GM21529 (cell line): ENCODE data around the gene ST6GAL1.
"Not testable (repeated sequence)": the region's sequence is repeated elsewhere in the genome, so short reads cannot be mapped to it uniquely, and the experiment has no call there.

Experiments
- ATAC-seq: cut with Tn5 transposase; IDR thresholded peaks from one replicate; pipeline ENCODE4 v1.9.1; 2021; ENCODE audit not compliant: unreplicated experiment

Gene ST6GAL1

DNA sequence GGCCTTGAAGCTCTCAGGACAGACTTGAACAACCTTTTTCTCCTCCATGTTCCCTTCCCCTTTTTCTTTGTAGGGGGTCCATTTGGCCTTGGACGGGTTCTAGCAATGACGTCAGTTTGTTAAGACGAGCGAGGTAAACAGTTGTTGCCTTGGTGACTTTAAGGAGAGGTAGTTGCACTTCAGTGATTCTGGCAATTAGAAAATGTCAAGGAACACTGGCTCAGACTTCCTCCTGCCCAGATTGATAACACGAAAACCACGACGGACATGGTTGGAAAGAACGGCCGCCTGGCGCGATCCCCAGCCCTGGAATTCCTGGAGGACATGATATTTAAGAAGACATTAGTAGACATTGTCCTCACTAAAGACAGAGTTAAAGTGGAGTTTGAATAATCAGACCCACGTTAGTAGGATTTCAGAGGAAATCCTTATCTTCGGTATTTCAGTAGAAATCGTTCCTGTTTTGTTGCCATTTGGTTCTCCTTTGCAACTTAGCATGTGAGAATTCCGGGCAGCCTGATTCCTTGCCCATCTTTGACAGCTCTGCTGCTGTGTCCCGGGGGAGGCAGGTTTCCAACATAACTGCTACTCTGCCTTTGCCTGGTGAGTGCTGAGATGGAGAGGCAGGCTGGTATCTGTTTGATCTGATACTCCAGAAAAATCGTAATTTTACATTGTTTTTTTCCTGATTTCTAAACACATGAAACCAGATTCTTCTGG is 87.3 kb downstream of the ST6GAL1 start:
- ATAC-seq: no peak

DNA sequence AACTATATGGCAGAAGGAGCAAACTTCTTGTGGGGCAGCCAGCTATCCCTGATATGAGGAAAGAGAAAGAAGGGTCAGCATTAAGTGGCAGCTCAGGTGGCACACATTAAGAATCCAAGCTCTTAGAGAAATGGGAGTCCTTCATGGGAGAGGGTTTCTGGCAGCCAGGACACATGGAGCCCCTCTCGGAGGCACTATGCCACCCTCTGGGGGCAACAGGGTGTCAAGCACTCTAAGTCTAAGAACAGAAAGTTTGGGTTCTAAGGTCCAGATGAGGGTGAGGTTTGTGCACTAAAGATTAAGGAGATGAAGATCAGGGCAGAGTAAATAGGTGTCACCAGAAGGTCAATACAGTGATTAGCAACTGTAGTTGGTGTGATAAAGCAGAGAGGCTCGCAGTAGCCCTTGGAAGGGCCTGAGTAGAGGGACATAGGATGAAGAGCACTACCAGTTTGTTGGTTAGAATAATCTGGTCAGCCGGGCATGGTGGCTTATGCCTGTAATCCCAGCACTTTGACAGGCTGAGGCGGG is 89.3 kb downstream of the ST6GAL1 start:
- ATAC-seq: no peak

DNA sequence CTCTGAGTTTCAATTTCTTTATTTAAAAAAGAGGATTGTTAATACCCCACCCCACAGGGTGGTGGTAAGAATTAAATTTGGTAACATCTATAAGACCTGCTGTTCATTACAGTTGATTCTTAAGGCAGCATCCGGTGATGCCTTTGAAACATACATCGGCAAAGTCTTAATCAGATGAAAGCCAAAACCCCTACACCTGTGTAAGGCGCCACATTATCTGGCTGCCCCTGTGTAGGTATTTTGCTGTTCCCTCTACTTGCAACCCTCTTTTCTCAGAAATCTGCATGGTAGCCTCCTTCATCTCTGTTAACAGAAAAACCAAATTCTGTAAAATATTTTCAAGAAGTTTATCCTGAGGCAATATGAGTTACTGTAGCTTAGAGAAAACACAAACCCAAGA is 90.0 kb downstream of the ST6GAL1 start:
- no peak for ATAC-seq

DNA sequence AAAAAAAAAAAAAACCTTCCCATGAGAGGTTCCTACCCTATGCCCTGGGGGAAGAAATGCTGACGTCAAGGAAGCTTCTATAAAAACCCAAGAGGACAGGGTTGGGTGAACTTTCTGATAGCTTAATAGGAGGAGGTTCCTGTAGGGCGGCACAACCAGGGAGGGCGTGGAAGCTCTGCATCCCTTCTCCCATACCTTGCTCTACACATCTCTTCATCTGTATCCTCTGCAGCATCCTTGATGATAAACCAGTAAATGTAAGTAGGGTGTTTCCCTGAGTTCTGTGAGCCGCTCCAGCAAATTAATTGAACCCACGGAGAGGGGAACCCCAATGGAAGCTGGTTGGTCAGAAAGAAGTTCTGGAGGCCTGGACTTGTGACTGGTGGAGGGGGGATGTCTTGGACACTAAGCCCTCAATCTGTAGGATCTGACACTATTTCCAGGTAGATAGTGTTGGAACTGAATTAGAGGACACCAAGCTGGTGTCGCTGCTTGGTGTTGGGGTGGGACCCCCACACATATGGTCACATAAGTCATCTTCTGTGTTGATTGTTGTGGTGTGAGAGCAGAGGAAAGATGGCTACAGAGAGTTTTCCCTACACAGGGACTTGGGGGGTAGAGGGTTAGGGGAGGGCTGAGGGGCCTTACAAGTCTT is 91.5 kb downstream of the ST6GAL1 start:
- peak; percentile 47 for ATAC-seq

DNA sequence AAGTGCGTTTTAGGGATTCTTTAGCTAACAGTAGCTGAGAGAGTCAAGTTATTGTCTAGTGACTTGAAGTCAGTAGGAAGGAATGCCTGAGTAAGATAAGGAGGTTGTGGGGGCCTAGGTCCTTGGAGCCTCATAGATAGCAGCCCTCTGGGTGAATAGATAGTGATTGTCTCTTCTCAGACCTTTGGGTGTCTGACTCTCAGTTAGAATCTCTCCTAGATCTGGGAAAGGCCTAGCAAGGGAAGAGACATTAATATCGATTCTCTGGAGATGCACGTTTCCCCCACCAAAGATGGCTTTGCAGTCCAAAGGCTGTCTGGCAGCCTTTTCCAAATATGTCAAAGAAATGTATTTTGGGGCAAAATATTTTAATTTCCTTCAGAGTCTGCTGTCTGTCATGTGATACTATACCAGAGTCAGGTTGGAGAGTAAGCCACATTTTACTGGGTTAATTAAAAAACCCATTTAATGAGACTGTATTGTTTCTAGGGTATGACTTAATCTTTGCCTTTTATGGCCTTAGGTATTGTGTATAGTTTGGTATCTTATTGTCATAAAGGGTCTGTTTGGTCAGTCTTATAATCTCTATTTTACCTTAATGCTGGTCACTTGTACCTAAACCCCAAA is 92.2 kb downstream of the ST6GAL1 start:
- no peak for ATAC-seq

DNA sequence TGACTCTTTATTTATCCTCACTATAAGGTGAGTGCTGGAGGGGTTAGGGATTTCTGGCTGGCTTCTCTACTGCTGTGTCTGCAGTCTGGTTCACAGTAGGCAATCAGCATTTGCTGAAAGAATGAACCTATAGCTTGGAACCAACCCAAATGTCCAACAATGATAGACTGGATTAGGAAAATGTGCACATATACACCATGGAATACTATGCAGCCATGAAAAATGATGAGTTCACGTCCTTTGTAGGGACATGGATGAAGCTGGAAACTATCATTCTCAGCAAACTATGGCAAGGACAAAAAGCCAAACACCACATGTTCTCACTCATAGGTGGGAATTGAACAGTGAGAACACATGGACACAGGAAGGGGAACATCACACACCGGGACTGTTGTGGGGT is 93.0 kb downstream of the ST6GAL1 start:
- ATAC-seq: not testable (repeated sequence)

DNA sequence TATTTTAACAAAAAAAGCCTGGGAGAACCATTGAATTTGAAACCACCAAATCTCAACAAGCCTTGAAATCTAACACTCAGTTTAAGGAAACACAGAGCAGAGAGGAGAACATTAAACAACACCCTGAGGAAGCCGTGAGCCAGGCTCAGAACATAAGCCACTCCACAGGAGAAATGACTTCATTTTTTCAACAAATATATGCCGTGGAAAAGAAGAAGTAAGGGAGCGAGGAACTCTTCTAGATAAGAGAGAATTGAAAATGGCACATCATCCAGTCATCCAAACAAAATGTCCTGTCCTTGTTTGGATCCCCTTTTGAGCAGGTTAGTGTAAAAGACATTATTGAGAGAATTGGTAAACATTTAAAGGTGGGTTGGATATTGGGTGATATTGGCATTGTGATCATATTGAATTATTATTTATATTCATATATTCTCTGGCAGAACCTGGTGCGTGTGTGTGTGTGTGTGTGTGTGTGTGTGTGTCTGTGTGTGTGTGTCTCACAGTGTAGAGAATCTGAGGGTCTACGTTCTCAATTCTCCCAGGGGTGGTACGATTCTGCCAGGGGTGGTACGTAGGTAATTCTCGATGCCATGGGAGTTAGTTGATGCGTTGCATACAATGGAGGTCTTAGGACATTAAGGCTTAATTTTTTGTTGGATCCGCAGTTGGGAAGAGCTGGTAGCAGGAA is 94.4 kb downstream of the ST6GAL1 start:
- ATAC-seq: no peak

DNA sequence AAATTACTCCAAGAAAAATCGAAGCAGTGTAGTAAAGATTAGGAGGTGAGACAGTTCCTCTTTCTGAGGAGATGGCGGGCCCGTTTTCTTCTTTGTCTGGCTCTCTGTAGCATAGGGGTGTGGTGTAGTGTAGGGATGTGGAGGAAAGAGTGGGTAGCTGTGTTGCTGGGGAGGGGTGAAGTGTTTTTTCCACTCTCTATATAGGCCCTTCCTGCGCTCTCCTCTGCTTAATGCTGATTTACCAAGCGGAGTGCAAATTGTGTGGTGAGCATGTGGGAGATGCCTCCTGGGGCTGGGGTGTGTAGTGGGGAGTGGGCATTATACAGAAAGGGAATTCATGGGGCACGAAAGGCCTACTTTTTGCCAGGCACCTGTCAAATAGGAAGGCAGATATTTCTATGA is 94.9 kb downstream of the ST6GAL1 start:
- ATAC-seq: peak; percentile 31

DNA sequence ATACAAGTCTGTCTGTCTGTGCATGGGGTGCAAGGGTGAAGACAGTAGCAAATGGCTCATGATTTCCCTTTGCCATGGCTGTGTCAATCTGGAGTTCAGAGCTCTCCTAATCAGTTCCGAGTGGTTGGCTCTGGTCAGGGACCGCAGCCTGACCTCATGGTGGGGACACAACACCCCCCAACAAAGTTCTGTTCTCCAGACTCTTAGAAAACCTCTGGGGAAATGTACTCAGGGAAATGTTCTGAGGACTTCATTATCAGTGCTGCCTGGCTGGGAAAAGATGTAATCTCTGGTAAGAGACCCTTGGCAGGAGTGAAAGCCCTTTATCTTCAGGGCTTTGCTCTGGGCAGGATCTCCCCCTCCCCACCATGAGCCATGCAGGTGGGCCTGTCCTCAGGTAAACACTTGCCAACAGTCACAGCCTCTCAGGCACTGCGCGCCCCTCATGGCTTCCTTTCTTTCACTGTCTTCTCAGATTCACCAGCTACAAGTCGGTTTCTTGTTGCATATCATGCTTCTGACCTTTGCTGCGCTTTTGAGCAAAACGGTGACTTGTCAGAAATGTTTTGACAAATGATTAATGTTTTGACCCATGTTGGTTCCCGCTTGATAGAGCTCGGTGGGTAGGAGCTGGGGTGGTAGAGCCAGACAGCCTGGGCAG is 95.5 kb downstream of the ST6GAL1 start:
- peak; percentile 24 for ATAC-seq

DNA sequence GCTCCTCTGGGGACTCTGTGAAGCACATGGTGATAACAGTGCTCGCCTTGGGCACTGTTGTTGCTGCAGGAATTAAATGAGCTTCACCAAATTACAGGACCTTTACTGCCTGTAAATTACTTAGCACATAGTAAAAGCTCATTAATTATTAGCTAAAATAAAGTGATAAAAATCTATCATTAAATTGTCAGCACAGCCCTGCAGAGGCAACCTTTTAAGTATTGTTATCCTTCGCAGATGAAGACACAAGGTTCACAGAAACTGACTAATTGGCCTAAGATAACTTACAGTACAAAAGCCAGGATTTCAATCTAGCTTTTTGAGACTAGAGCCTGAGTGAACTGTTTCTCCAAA is 96.0 kb downstream of the ST6GAL1 start:
- no peak for ATAC-seq

DNA sequence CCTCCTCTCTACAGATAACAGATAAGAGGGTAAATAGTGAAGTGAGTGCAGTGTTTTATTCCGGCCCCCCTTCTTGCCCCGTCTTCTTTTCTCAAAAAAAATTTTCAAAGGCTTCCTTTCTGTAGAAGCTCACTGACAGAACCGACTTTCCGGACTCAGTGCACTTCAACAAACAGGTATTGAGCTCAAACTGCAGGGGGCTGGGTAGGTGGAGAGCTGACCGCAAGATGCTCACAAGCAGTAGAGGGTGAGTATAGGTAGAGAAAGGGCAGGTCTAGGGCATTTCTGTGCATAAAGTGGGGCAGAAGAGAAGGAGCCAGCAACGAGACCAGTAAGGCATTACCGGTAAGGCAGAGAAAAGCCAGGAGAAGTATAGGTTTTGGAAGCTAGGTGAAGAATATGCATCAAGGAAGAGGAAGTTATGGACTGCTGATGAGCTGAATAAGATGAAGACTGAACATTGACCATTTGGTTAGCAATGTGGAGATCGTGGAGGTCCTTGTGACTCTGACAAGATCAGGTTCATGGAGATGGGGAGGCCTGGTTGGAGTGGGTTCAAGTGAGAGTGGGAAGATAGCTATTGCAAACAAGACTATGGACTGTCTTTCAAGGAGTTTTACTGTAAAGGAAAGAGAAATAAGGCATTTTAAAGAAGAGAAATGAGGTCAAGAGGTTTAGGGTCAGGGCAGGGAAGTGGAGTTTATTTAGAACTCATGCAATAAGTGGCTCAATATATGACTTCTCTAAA is 97.4 kb downstream of the ST6GAL1 start:
- ATAC-seq: no peak

DNA sequence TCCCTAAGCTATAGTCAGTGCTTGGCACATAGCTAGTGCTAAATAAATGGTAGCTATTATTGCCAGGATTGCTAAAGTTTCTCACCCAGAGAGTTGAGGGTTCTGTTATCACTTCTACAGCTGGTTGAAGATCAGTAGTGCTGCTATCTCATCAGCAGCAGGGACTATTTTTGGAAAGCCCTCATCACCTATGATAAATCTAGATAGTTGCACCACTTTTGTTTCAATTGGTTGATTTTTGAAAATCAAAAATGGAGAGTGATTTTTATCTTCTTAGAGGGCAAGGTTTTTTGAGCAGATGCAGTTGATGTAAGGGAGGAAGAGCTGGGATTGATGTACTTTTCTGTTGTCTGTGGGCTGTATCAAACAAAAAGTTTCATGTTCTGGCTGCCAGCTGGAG is 101.6 kb downstream of the ST6GAL1 start:
- ATAC-seq: no peak

DNA sequence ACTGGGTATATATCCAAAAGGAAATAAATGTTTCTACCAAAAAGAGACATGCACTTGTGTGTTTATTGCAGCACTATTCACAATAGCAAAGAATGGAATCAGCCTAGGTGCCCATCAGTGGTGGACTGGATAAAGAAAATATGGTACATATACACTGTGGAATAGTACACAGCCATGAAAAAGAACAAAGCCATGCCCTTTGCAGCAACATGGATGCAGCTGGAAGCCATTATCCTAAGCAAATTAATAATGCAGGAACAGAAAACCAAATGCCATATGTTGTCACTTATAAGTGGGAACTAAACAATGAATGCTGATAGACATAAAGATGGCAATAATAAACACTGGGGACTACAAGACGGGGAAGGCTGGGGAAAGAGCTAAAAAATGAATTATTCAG is 106.1 kb downstream of the ST6GAL1 start:
- ATAC-seq: no peak

DNA sequence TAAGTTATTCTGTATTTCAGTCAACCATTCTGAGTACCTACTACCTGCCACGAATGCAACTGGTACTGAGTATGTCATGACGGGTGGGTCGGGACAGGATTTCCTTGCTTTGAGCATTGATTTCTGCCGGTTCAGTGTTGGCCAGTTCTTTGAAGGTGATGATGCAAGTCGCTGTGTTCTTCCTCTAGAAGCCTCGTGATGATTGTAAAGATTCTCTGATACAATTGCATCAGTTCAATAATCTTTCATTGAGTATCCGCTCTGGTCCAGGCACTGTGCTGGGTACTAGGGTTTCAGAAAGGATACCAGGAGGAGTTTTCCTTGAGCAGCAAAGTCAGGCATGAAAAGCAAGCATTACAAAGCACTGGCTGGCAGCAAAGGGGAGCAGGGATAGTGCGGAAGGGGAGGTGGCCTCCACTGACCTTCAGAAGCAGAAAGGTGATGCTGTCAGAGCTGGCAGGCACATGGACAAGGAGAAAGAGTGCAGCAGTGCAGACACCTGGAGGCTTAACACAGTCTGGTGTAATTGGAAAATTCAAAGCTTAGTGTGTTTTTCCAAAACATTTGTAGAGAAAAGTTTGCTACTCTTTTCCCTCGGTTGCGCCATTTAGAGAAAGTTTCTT is 108.9 kb downstream of the ST6GAL1 start:
- no peak for ATAC-seq

DNA sequence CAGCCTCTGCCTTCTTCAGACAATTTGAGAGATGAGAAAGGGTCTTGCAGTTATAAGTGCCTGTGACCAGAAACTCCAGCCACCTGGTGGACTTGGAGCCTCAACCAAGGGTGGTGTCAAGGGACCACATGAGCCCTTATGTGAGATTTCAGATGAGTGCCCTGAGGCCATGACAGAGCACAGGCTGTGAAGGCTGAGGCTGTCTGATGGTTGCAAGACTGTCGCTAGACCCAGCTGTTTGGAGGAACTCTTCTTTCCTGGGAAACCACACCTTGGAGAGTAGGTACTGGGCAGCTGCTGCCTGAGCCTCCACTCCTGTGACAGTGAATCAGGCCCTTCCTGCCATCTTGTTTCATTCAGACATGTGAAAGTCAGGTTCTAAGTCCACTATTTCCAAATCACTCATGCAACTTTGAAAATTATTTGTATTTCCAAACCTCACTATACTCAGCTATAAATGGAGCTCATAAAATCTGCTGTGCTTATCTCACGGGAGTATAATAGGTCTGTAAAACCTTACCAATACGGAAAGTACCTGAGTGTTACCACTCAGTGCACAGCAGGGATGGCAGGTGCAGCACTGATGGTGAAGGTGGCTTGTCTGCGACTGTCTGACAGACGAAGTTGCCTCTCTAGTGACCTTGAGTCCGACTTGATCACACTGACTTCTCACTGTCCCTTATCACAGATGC is 109.5 kb downstream of the ST6GAL1 start:
- ATAC-seq: no peak

DNA sequence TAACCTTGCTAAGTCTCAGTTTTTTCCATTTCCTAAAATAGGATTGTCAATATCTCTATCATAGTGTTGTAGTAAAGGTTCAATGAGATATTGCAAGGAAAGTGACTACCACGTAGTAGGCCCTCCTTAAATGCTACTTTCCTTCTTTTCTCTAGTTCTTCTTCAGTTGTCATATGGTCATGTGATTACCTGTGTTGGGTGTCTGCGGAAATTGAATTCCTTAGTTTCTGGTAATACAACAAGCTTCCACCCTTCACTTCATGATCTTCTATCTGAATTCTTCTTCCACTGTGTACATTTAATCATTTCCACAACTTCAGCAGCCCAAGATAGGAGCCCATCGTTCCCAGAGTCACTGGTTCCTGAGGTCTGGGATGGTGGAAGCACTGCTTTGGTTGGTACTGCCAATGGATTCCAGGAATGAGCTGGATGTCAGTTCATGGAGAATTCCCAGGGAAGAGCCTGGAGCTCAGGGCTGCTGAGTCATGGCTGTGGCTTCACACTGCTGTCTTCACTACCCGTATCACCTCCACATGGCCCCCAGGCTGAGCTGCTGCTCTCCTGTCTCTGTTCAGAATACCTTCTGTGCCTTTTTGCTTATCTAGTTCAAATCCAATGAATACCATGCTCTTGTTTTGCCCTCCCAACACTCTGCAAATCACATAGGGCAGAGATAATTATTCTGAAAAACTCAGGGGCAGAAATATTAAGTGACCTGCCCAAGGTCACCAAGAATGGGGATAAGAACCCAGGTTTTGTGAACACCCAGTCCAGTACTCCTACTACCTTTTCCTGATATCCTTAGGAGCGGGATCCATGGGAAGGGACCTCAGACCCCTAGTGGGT is 110.4 kb downstream of the ST6GAL1 start:
- ATAC-seq: no peak

DNA sequence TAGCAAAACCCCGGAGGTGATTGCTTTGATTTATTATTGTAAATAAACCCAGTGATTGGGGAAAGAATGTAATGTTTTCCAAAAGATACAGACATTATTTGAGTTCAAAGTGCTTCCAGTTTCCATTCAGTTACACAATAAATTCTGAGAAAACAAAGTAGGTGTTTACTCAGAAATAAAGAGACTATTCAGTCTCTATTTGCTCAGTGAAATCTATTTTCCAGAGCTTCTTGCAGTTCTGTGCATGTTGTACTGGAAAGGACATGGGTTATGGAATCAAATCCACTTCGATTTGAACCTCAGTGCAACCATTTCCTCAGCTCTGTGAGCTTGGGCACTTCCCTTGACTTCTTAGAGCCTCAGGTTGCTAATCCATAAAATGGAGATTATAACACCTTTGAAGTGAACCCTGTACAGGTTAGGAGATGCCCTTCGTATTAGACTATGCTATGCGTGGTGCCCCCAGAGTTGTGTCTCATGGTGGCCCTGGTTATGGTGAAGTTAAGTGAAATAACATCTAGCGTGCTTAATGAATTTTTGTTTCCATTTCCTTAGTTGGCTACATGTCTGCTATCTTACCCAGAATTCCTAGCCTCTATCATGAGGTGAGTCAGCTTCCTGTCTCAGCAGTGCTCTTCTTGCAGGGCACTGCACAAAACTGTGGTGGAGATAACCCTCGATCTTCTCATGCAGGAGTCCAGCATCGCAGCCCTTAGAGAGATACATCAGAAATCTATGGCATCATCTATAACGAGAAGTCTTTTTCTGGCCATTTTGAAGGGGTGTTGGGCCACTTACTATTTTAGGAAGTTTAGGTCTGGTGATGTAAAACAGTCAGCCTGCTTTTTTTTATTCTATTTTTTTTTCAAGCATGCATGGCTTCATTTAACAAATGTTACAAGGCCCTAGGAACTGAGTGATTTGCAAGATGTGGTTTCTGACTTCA is 111.3 kb downstream of the ST6GAL1 start:
- peak; percentile 51 for ATAC-seq
